Stimulated activated memory B cell treated with anti-CD40 and anti-IgM and Interleukin-4, amounts not matched to agents 10 μg/mL and 1 μg/mL and 100 μg/mL, for 72 hours (primary cell): Measurements from ENCODE around the gene INSC.
A peak's percentile ranks its signal among the peaks of the same experiment; 100 is the strongest.

Experiments used
- ATAC-seq: fragments of 150-1000 bp; cut with Tn5 transposase; 2 replicates; pipeline ENCODE4 v1.10.0; 2021
- H3K27ac Mint-ChIP-seq: one replicate; pipeline ENCODE4 v1.8.0; 2022; ENCODE audit warnings: mild to moderate bottlenecking, mixed read lengths
- H3K27me3 Mint-ChIP-seq: one replicate; pipeline ENCODE4 v1.8.0; 2022; ENCODE audit warnings: mixed read lengths
- H3K36me3 Mint-ChIP-seq: one replicate; pipeline ENCODE4 v1.8.0; 2022; ENCODE audit warnings: mixed read lengths
- H3K4me1 Mint-ChIP-seq: one replicate; pipeline ENCODE4 v1.8.0; 2022; ENCODE audit warnings: mixed read lengths
- H3K4me3 Mint-ChIP-seq: one replicate; pipeline ENCODE4 v1.8.0; 2022; ENCODE audit warnings: mild to moderate bottlenecking, moderate library complexity, mixed read lengths
- H3K9me3 Mint-ChIP-seq: one replicate; pipeline ENCODE4 v1.8.0; 2022; ENCODE audit warnings: mixed read lengths

INSC gene

DNA sequence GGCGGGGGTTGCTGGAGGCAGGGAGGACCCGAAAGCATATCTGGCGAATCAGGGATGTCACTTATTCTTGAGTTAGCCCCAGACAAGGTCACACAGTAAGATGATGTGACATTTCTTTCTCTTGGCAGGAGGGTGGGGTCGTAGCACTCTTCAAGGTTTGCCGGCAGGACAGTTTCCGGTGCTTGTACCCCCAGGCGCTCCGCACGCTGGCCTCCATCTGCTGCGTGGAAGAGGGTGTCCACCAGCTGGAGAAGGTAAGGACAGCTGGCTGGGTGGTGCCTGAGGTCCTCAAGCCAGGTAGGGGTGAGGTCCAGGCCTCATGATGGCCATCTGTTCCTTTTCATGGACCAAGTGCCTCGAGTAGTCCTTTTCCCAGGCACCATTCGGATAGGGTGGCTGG, 86.0 kb downstream of the INSC start:
- no peak overlapping the region for H3K27ac Mint-ChIP-seq
- H3K4me3 Mint-ChIP-seq, result no peak overlapping the region
- ATAC-seq, result no peak
- peaks cover 9% of the 10 kb centered on the region for H3K27me3 Mint-ChIP-seq
- H3K36me3 Mint-ChIP-seq, result no peaks in the 10 kb centered on the region
- peaks cover 6% of the 10 kb centered on the region for H3K4me1 Mint-ChIP-seq
- H3K9me3 Mint-ChIP-seq, result no peaks in the 10 kb centered on the region

DNA sequence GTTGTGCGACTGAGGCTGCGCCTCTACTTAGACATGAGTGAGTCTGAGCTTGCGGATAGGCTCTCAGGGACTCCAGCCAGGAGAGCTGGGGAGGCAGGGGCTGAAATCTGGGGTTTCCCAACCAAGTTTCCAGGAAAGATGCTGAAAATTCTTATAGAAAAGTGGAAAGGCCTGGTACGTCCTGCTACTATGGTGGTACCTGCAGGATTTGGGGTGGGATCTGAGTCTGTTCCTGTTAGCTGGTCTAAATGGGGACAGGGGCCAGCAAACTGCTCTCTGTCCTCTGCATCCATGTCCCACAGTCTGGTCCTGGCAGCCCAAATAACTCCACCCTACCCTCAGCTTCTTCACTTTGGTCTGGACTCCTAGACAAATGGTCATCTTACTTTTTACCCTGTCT, 86.9 kb downstream of the INSC start:
- H3K4me1 Mint-ChIP-seq, result peaks cover 6% of the 10 kb centered on the region
- H3K9me3 Mint-ChIP-seq, result no peaks in the 10 kb centered on the region
- no peak for ATAC-seq
- H3K27ac Mint-ChIP-seq, result no peak overlapping the region
- H3K27me3 Mint-ChIP-seq, result peaks cover 16% of the 10 kb centered on the region
- no peaks in the 10 kb centered on the region for H3K36me3 Mint-ChIP-seq
- H3K4me3 Mint-ChIP-seq, result no peak overlapping the region

DNA sequence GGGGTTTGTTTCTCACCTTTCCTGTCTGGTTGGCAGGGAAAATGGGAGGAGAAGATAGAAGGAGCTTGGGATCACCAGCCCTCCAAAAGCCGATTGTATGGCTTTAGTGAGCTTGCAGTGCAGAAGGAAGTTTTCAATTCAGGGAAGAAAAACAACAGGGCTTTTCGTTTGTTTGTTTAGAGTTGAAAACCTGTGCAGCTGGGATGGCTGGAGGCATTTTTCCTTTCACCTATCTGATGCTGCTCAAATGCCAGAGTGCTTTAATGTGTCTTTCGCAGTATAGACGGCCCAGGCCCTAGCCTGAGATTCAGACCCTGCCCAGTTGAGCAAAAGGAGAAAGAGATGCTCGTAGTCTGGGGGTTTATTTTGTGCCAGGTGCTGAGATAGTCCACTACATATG, 87.9 kb downstream of the INSC start:
- Mint-ChIP-seq H3K4me1 (no peaks in the 10 kb centered on the region), H3K27ac (no peak overlapping the region), H3K36me3 (no peaks in the 10 kb centered on the region), H3K27me3 (peaks cover 26% of the 10 kb centered on the region), H3K4me3 (no peak overlapping the region), H3K9me3 (no peaks in the 10 kb centered on the region)
- no peak for ATAC-seq

DNA sequence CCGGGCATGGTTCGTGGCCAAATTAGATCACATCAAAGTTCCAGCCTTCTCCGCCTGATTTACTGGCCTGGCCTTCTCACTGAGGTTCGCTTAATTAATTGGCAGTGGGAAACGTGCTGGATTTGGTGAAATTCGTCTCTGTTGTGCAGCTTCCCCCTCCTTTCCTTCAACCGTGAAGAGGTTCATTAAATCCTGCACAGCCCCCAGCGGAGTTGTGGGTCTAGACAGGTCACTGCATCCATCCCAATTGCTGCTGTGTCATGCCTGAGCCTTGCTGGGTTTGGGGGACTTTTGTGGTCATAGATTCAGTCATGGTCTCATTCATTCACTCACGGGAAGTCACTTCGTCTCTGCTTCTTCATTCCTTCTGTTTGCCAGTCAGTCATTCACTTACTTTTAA, 90.0 kb downstream of the INSC start:
- no peaks in the 10 kb centered on the region for H3K36me3 Mint-ChIP-seq
- H3K9me3 Mint-ChIP-seq, result no peaks in the 10 kb centered on the region
- H3K4me1 Mint-ChIP-seq, result no peaks in the 10 kb centered on the region
- H3K4me3 Mint-ChIP-seq, result no peak overlapping the region
- H3K27me3 Mint-ChIP-seq, result peaks cover 34% of the 10 kb centered on the region
- H3K27ac Mint-ChIP-seq, result no peak overlapping the region
- no peak for ATAC-seq

DNA sequence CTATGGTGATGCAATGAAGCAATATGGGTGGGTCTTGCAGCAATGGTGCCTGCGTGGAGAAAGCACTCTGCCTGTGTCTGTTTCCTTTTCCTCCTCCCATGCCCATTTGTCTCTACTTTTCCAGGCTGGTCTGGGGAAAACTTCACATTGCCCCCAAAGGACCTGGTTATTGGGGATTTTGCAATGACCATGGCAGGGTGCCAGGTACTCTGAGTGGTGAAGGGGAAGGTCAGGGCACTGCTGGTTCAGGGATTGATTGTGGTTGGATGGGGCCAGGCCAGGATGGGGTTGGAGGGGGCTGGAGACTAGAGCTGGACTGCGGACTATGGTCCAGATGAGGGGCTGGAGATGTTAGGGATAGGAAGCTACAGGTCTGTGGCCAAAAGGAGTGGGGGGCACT, 92.1 kb downstream of the INSC start:
- Mint-ChIP-seq H3K4me1 (no peaks in the 10 kb centered on the region), H3K9me3 (no peaks in the 10 kb centered on the region), H3K27ac (no peak overlapping the region), H3K4me3 (no peak overlapping the region), H3K27me3 (peaks cover 25% of the 10 kb centered on the region), H3K36me3 (no peaks in the 10 kb centered on the region)
- ATAC-seq, result no peak

DNA sequence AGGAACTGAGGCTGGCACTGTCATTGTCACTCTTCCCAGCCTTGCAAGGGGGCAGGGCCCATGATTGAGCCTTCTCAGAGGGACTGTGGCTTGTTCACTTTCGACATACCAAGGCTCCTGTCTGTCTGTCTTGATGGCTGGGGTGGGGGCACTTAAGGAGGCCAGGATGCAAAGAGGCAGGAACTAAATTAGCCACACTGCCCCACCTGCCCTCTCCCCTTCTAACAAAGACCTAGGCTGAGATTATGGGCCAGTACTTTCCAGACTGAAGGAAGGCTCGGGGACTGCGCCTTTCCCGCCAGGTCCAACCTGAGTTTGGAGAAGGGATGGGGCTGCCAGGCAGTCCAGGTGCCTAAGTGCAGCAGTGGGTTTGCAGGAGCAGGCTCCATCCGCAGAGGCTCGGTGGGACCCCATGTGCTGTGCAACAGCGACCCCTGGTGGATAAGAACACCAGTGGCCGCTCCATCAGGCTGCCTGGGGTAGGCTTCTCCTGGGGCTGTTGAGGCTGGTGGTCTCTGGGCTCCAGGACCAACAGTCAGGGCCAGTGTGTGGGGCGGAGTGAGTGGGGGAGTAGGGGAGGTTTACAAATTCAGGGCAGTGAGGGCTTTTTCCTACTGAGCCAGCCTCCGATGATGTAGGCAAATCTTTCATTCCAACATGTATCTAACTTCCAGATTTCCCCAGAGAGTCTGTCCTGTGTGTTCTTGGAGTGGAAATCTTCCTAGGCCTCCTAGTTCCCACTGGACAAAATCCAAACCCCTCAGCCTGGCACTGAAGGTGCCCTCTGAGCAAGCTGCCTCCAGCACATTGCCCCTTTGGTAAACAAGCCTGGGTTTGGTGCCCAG, 93.9 kb downstream of the INSC start:
- Mint-ChIP-seq H3K27ac (no peak overlapping the region), H3K4me3 (no peak overlapping the region), H3K36me3 (no peaks in the 10 kb centered on the region), H3K4me1 (no peaks in the 10 kb centered on the region), H3K27me3 (peaks cover 26% of the 10 kb centered on the region), H3K9me3 (no peaks in the 10 kb centered on the region)
- ATAC-seq, result peak; percentile 87

DNA sequence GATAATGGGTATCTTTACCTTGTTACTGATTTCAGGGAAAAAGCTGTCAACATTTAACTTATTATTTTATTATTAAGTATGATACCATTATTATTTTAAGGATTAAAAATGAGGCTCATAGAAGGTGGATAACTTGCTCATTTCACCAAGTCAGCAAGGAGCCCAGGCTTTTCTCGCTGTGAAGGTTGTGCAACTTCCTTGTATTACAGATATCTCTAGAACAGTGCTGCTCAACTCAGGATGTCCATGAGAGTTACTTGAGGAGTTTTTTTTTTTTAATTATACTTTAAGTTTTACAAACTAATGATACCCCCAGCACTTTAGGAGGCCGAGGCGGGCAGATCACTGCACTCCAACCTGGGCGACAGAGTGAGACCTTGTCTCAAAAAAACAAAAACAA, 98.2 kb downstream of the INSC start:
- Mint-ChIP-seq H3K27me3 (peaks cover 20% of the 10 kb centered on the region), H3K27ac (no peak overlapping the region), H3K9me3 (no peaks in the 10 kb centered on the region), H3K4me3 (no peak overlapping the region), H3K4me1 (no peaks in the 10 kb centered on the region), H3K36me3 (no peaks in the 10 kb centered on the region)
- ATAC-seq, result no peak

DNA sequence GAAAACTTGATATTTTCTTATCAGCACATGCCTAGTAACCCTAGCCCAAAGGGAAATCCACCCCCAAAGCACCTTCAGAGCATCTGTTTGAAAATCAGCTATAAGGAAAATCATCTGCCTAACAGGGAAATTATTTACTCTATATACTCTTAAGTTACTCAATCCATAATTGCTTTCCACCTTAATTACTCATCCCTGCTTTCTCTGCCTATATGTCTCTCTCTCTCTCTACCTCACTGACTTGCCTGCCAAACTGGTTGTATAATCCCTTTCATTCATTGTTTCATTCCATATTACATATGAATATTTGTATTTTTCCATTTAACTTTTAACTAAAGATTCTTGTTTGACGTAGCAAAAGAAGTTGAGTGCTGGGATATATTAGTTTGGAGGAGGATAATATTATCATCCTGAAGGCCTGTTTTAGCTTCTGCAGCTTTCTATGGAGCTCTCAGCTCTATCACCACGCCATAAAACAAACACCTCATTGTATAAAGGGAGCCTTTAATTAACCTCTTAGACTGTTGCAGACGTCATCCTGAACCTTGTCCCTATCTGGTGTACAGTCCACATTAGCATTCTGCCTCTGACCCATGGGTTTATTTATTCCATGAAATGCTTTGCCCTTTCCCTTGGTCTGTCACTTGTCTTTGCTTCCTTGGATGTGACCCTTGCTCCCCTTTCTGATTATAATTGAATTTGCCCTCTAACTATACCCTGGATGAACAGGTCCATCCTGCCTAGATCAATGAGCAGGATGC, 98.9 kb downstream of the INSC start:
- Mint-ChIP-seq H3K4me1 (no peaks in the 10 kb centered on the region), H3K36me3 (no peaks in the 10 kb centered on the region), H3K9me3 (no peaks in the 10 kb centered on the region), H3K4me3 (no peak overlapping the region), H3K27me3 (peaks cover 20% of the 10 kb centered on the region), H3K27ac (no peak overlapping the region)
- ATAC-seq, result no peak

DNA sequence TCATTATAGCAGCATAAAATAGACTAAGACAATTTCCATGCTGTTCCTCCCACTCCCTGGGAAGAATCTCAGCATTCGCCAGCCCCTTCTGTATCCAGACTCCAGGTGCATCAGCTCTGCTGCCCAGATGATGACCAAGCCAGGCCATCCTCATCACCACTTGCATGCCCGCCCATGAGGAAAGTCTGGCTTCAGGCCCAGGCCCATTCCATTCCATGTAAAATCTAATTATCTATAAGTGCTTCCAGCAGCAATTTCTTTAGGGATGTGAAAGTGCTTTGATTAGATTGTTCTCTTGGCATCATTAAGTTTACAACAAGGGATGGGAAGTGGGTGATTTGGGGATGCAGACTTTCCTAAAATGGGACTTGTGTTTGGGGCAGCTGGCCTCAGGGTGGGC, 100.3 kb downstream of the INSC start:
- Mint-ChIP-seq H3K27me3 (peaks cover 12% of the 10 kb centered on the region), H3K4me1 (no peaks in the 10 kb centered on the region), H3K27ac (no peak overlapping the region), H3K36me3 (no peaks in the 10 kb centered on the region), H3K9me3 (no peaks in the 10 kb centered on the region), H3K4me3 (no peak overlapping the region)
- ATAC-seq, result no peak

DNA sequence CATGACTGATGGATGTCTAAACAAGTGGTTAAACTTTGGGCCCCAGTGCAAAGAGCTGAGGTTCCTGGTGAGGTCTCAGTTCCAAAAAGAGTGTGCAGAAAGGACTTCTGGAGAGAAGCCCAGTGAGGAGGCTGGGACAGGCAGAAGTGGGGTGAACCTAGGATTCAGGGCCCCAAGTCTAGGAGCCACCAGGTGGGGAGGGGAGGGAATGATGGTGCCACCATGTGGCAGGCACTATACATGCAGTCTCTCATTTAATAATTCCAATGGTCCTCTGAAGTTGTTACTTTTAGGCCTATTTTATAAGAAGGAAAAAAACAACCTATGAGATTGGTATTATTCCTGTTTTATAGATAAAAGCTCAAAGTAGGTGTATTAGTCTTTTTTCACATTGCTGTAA, 102.0 kb downstream of the INSC start:
- no peaks in the 10 kb centered on the region for H3K9me3 Mint-ChIP-seq
- no peak for ATAC-seq
- no peak overlapping the region for H3K27ac Mint-ChIP-seq
- H3K4me1 Mint-ChIP-seq, result no peaks in the 10 kb centered on the region
- H3K27me3 Mint-ChIP-seq, result peaks cover 12% of the 10 kb centered on the region
- H3K4me3 Mint-ChIP-seq, result no peak overlapping the region
- no peaks in the 10 kb centered on the region for H3K36me3 Mint-ChIP-seq

DNA sequence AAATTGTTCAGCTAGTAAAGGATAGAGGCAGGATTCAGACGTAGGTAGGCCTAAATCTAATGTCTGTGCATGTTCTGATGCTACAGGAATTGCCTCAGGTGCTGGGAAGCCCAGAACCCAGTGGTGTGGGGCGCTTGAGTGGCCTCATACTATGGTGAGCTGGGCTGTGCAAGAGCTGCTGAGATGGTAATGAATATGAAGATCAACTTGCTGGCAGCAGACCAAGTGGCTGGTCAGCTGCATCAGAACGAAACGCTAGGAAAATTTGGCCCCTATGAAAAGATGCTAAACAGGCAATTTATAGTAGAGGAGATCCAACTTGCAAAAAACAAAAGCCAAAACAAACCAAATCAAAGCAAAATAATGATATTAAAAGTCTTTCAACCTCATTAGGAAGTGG, 102.7 kb downstream of the INSC start:
- Mint-ChIP-seq H3K4me3 (no peak overlapping the region), H3K36me3 (no peaks in the 10 kb centered on the region), H3K9me3 (no peaks in the 10 kb centered on the region), H3K4me1 (no peaks in the 10 kb centered on the region), H3K27ac (no peak overlapping the region), H3K27me3 (peaks cover 12% of the 10 kb centered on the region)
- no peak for ATAC-seq

DNA sequence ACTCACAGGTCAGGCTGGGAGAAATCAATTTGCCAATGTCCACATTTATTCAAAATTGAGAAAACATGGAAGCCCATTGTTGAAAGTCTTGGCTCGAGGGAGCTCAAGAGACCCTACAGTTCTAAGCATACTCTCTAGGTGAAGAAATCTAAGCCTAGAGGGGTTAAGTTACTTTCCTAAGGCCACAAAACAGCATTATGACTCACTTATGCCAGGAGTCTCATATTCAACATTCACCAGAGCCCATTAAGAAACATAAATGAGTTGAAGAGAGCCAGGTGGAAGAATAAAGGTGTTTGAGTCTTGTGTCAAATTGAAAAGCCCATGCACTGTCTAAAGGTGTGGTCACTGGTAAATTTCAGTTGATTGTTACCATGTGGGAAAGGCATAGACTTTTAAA, 108.1 kb downstream of the INSC start:
- H3K4me1 Mint-ChIP-seq, result no peaks in the 10 kb centered on the region
- H3K36me3 Mint-ChIP-seq, result no peaks in the 10 kb centered on the region
- H3K27me3 Mint-ChIP-seq, result no peaks in the 10 kb centered on the region
- no peak overlapping the region for H3K4me3 Mint-ChIP-seq
- no peaks in the 10 kb centered on the region for H3K9me3 Mint-ChIP-seq
- no peak for ATAC-seq
- no peak overlapping the region for H3K27ac Mint-ChIP-seq

DNA sequence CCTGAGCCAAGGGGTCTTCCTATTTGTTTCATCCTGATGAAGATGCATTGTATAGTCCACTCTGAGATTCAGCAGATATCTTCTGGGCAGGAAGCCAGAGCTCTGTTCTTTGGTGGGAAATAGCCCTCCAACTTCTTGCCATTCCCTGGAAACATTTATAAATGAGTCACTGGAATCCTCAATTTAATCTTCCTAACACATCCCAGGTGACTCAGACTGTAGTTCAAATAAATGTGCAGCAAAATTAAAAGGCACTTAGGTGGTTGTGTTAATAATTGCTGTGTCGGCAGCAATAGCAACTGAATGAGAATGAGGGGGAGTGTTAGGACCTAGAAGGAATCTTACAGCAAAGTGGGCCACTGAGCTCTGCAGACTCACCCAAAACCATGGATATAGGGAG, 108.6 kb downstream of the INSC start:
- Mint-ChIP-seq H3K4me1 (no peaks in the 10 kb centered on the region), H3K9me3 (no peaks in the 10 kb centered on the region), H3K27ac (no peak overlapping the region), H3K27me3 (no peaks in the 10 kb centered on the region), H3K36me3 (no peaks in the 10 kb centered on the region), H3K4me3 (no peak overlapping the region)
- no peak for ATAC-seq

DNA sequence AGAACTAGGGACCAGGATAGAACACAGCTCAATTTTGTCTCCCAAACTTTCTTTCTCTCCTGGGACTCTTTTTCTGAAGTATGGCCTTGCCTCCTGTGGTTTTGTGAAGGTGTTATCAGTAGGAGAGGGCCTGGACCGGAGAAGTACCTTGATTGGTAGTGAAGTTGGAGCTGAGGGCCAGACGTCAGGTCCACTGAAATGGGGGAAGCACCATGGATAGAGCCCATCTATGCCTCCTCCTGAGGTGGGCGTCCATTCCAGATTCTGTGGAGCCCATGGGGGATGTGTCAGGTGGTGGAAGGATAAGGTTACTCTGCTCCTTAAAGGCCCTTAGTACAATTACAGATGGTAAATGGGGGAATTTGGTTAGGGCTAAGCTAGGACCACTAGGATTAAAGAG, 109.7 kb downstream of the INSC start:
- H3K4me3 Mint-ChIP-seq, result no peak overlapping the region
- peaks cover 5% of the 10 kb centered on the region for H3K27me3 Mint-ChIP-seq
- no peaks in the 10 kb centered on the region for H3K9me3 Mint-ChIP-seq
- H3K4me1 Mint-ChIP-seq, result no peaks in the 10 kb centered on the region
- no peak for ATAC-seq
- no peaks in the 10 kb centered on the region for H3K36me3 Mint-ChIP-seq
- no peak overlapping the region for H3K27ac Mint-ChIP-seq

DNA sequence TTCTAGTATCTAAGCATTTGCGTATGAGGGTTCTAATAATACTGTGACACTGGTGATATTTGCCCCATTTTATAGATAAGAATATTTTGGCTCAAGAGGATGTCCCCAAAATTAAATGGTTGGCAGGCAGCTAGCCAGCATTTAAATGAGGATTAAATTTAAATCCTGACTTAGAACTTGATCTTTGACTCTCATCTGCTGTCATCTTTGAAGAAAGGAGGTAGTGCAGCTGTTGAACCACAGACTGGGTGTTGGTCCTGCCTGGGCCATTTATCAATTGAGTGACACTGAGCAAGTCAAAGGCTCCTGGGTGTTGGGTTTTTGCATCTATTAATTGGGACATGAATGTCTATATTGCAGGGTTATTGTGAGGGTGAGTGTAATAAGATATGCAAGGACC, 112.3 kb downstream of the INSC start:
- no peak for ATAC-seq
- peaks cover 8% of the 10 kb centered on the region for H3K27me3 Mint-ChIP-seq
- no peaks in the 10 kb centered on the region for H3K36me3 Mint-ChIP-seq
- H3K4me3 Mint-ChIP-seq, result no peak overlapping the region
- H3K27ac Mint-ChIP-seq, result no peak overlapping the region
- no peaks in the 10 kb centered on the region for H3K4me1 Mint-ChIP-seq
- no peaks in the 10 kb centered on the region for H3K9me3 Mint-ChIP-seq

DNA sequence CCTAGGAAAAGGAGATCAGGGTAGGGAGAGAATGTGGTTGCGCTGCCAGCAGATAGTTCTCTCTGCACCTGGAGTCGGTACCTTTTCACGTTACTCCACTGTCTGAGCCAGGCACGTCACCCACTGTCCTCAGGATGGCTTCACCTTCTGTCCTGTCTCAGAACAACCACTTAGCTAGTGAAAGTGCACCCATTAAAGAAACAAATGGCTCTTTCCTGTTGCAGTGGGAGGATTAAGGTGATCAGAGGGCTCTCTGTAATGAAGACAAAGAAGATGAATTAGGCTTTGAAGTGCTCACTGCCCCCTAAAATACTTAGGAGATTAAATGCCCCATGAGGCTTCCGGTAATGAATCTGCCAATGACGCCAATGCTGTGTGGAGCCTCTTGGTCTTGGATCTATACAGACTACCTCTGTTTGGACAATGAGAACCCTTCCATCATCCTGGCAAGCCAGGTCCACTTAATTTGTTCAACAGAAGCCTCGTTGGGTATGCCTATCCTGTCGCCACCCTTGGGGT, 113.7 kb downstream of the INSC start:
- peaks cover 8% of the 10 kb centered on the region for H3K27me3 Mint-ChIP-seq
- no peak for ATAC-seq
- H3K36me3 Mint-ChIP-seq, result no peaks in the 10 kb centered on the region

More for the DNA sequence above, 113.7 kb downstream of the INSC start:
- Mint-ChIP-seq H3K4me1 (peaks cover 3% of the 10 kb centered on the region), H3K27ac (no peak overlapping the region), H3K4me3 (no peak overlapping the region), H3K9me3 (no peaks in the 10 kb centered on the region)
